HL-60 (cell line): ENCODE measurements around the gene TLCD3A.

Source experiments
- DNase-seq, 2 experiments: peaks; one replicate each; pipeline ENCODE4 v3.0.0-alpha.2; 2010 to 2020; ENCODE audit warnings: low read depth in 1 of 2, low spot score in 1 of 2
- H3K27ac ChIP-seq: fragments of 250-450 bp; sonication (Bioruptor Pico); replicated peaks from 2 replicates; pipeline ENCODE4 v1.5.1; 2020; ENCODE audit warnings: mild to moderate bottlenecking, moderate library complexity
- H3K27me3 ChIP-seq: fragments of 250-450 bp; sonication (Bioruptor Pico); 2 replicates; pipeline ENCODE4 v1.5.1; 2021; ENCODE audit warnings: mild to moderate bottlenecking, moderate library complexity; ENCODE audit not compliant: insufficient read depth, poor library complexity, severe bottlenecking
- H3K4me3 ChIP-seq: replicated peaks from 2 replicates; pipeline ENCODE4 v1.5.1; 2011; ENCODE audit warnings: mild to moderate bottlenecking, control low read depth, low read length; ENCODE audit not compliant: insufficient read depth
- CTCF ChIP-seq: IDR thresholded peaks from one replicate; pipeline ENCODE4 v1.5.1; 2011; ENCODE audit warnings: low read length, control low read depth, inconsistent platforms; ENCODE audit not compliant: insufficient read depth
- GABPA ChIP-seq: IDR thresholded peaks from 2 replicates; pipeline ENCODE4 v1.6.1; 2012; ENCODE audit warnings: low read depth
- POLR2AphosphoS5 ChIP-seq: IDR thresholded peaks from 2 replicates; pipeline ENCODE4 v1.6.1; 2012; ENCODE audit warnings: low read depth
- REST ChIP-seq: IDR thresholded peaks from 2 replicates; pipeline ENCODE4 v1.6.1; 2012; ENCODE audit warnings: low read depth; ENCODE audit not compliant: insufficient replicate concordance
- SPI1 ChIP-seq: IDR thresholded peaks from 2 replicates; pipeline ENCODE4 v1.6.1; 2012; ENCODE audit warnings: low read depth, mild to moderate bottlenecking, borderline replicate concordance
- long read RNA-seq: library from polyadenylated mRNA; unstranded; transcript quantifications from one replicate; pipeline ENCODE4 v2.0.0, GENCODE V29; 2020

TLCD3A gene
- long read RNA-seq, partial matches to known transcripts, result 2 of 3 reads
- long read RNA-seq, other reads (novel, unspliced or antisense), result 0 of 3 reads

GRCh38 chr17:732067-732901, at the start of gene TLCD3A:
Gene TLCD3A (plus strand): TSS chr17:732596. CDS start chr17:732648, 52 bp downstream.
- peak within 1 kb of the TSS; percentile 48 for H3K4me3 ChIP-seq
- no peak within 1 kb of the TSS for H3K27ac ChIP-seq
- DNase-seq, result no peak
- no peak for TF ChIP-seq POLR2AphosphoS5
- TF ChIP-seq SPI1, result no peak
- no peak for TF ChIP-seq REST
- no peak for TF ChIP-seq GABPA
- no peak for TF ChIP-seq CTCF
- H3K27me3 ChIP-seq, result peaks cover 3% of the 10 kb centered on the region

- Histone ChIP-seq H3K27ac (no peak overlapping the region), H3K27me3 (no peaks in the 10 kb centered on the region), H3K4me3 (no peak overlapping the region)
- DNase-seq, result no peak
- no peak for TF ChIP-seq POLR2AphosphoS5
- no peak for TF ChIP-seq CTCF
Measured at GRCh38 chr17:683040-683439, 49.4 kb upstream of the TLCD3A start.

GRCh38 chr17:683499-684254, 48.7 kb upstream of the TLCD3A start:
- Histone ChIP-seq H3K4me3 (no peak overlapping the region), H3K27ac (no peak overlapping the region), H3K27me3 (no peaks in the 10 kb centered on the region)
- no peak for TF ChIP-seq POLR2AphosphoS5
- TF ChIP-seq SPI1, result no peak
- TF ChIP-seq GABPA, result no peak
- no peak for TF ChIP-seq CTCF
- no peak for TF ChIP-seq REST
- no peak for DNase-seq
